Stimulated activated CD4-positive, alpha-beta T cell treated with anti-CD3 and anti-CD28 coated beads, Interleukin-12 subunit alpha, Interleukin-12 subunit beta, amount 100 ng/mL, for 4 hours (primary cell): ENCODE results near the gene HNRNPL.
A peak's percentile ranks its signal among the peaks of the same experiment; 100 is the strongest.
"Not testable (repeated sequence)": the region's sequence is repeated elsewhere in the genome, so short reads cannot be mapped to it uniquely, and the experiment has no call there.

Experiments
- DNase-seq: peaks from one replicate; pipeline ENCODE4 v3.0.0-alpha.2; 2020

The HNRNPL gene

GRCh38 chr19:38797781-38798180 is 52.0 kb downstream of the HNRNPL start:
- DNase-seq: not testable (repeated sequence)

DNA sequence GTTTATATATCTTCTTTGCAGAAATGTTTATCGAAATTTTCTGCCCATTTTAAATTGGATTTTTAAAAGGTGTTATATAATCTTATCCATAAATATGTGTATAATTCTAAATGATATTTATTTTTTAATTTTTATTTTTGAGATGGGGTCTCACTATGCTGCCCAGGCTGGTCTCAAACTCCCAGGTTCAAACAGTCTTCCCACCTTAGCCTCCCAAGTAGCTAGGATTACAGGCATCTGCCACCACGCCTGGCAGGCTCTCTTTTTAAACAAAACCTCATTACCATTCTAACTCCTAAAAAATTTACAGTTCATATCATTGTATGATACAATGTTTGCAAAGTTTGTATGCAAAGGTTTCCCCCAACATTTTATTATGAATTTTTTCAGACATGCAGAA is 53.6 kb downstream of the HNRNPL start:
- DNase-seq: no peak

- DNase-seq: no peak
These were observed 54.2 kb downstream of the HNRNPL start for GRCh38 chr19:38795549-38795948.

DNA sequence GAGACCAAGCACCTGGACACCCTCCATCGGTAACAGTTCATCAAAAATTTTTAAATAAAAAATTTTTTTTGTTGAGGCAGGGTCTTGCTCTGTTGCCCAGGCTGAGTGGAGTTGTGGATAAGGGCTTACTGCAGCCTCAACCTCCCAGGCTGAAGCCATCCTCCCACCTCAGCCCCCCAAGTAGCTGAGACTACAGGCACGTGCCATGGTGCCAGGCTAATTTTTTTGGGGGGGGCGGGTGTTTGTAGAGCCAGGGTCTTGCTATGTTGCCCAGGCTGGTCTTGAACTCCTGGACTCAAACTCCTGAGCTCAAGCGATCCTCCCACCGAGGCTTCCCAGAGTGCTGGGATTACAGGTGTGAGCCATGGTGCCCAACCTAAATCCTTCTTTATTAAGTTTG is 56.1 kb downstream of the HNRNPL start:
- no peak for DNase-seq

DNA sequence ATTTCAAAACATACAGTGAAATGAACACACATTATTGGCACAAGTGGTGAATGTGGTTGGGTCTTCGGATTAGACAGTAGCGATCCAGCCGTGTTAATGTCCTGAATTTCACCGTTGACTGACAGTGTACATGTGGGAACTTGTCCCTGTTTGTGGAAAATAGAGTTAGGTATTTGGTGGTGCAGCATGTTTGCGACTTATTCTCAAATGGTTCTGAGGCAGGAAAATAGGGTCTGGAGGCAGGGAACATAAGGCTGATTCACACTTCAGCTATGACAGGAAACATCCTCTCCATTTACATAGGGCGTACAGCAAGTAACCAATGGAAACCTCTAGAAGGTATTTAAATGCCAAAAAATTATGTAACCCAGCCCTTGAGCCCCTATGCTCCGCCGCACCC is 56.6 kb downstream of the HNRNPL start:
- DNase-seq: no peak

- DNase-seq: peak; percentile 46
These were observed 57.3 kb downstream of the HNRNPL start for GRCh38 chr19:38792250-38793111.

DNA sequence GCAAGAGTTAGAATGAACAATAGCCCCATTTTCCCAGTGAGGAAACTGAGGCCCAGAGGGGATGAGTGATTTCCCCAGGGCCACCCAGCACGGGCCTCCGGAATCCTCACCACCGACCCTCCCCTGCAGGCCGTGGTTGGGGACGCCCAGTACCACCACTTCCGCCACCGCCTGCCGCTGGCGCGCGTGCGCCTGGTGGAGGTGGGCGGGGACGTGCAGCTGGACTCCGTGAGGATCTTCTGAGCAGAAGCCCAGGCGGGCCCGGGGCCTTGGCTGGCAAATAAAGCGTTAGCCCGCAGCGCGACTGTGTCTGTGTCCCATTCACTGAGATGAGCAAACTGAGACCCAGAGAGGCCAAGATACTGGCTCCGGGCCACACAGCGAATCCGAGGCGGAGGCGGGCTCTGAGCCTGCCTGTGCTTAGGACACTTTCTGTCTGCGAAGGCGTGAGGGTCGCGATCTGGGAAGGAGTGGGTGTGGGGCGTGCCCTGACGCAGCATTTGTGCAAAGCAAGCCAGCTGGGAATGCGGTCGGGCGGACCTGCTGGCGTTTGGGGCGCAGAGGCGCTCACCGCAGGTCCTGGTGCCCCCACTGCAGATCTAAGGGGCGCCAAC is 58.2 kb downstream of the HNRNPL start:
- DNase-seq: not testable (repeated sequence)

- not testable (repeated sequence) for DNase-seq
These were observed 59.0 kb downstream of the HNRNPL start for GRCh38 chr19:38790507-38791403.

DNA sequence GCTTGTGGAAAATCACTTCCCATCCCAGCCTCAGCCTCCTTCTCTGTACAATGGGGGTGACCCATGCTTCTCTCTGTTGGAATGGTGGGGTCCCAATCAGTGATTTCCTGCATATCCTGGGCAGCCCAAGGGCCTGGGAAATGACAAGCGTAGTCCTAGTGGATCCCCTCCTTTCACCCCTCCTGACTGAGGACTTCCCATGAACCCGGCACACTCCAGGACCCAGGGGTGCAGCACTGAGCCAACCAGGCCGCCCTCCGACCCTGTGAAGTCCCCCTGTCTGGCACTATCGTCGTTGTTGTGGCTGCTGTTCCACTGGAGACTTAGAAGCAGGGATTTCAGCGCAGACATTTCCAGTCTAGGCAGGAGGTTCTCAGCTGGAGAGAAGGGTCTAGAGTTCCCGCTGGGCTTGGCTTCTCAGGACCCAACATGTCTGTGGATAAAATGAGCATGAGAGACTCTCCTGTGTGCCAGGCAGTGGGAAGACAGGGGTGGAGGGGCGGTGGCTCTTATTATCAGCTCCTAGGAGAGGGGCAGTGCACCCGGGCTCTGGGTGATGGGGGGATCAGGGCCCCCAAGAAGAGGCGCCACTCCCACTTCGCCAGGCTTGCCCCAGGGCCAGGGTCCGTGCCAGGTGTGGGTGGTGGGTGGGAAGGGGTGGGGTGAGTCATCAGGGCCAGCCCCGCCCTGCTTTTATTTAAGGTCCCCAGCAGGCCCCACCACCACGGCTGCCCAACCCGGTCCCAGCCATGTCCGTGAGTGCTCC is 61.1 kb downstream of the HNRNPL start, which contains the start of gene LGALS7B:
LGALS7B (plus strand) TSS at position 723 of the 766 bp plus-strand sequence; CDS start at position 750, 27 bp downstream.
- no peak for DNase-seq

DNA sequence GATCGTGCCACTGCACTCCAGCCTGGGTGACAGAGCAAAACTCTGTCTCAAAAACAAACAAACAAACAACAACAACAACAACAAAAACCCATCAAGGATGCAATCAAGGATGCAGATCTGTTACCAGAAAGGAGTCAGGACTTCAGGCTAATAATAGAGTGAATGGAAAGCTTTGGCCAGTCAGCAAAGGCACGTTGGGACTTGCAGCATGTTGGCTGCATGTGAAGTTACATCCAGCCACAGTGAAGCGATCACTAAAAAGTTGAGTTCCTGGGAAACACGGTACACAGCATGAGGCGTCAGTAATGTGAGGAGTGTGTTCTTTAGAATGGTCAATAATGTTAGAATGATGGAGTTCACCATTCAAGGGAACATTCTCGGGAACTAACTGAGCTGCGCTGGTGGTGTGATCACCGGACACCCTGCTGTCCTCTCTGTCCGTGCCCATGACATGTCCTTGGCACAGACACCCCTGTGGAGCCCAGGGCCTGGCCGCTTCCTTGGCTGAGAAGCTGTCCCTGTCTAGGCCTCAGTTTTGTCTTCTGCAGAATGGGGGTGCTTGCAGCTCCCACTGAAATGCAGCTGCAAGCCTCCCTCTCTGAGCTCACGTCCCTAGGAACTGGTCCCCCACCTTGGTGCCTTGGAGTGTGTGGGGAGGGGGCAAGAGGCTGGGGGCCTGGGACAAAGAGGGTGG is 63.1 kb downstream of the HNRNPL start:
- no peak for DNase-seq
